GDM1 (cell line): Measurements from ENCODE around the gene UNG.
"Not testable (repeated sequence)": the region's sequence is repeated elsewhere in the genome, so short reads cannot be mapped to it uniquely, and the experiment has no call there.

ENCODE experiments used
- DNase-seq: peaks from one replicate; lab custom pipeline; 2025; lab: John Stamatoyannopoulos, UW

Gene UNG

GRCh38 chr12:109121346-109121880 lies 24.0 kb downstream of the UNG start:
- DNase-seq, result no peak

- no peak for DNase-seq
Measured at GRCh38 chr12:109124878-109125648, 27.7 kb downstream of the UNG start.

- DNase-seq, result no peak
Measured at GRCh38 chr12:109125791-109126190, 28.4 kb downstream of the UNG start.

GRCh38 chr12:109126784-109127183 lies 29.4 kb downstream of the UNG start:
- no peak for DNase-seq

GRCh38 chr12:109127533-109128242 lies 30.3 kb downstream of the UNG start:
- DNase-seq, result no peak

- DNase-seq, result no peak
Measured at GRCh38 chr12:109130297-109131153, 33.1 kb downstream of the UNG start.

- no peak for DNase-seq
Measured at GRCh38 chr12:109131154-109132050, 34.0 kb downstream of the UNG start.

- DNase-seq, result no peak
Measured at GRCh38 chr12:109134186-109134917, 37.0 kb downstream of the UNG start.

- no peak for DNase-seq
Measured at GRCh38 chr12:109137055-109137454, 39.7 kb downstream of the UNG start.

GRCh38 chr12:109139360-109139759 lies 42.0 kb downstream of the UNG start:
- DNase-seq, result no peak

GRCh38 chr12:109139791-109140190 lies 42.4 kb downstream of the UNG start:
- no peak for DNase-seq

- DNase-seq, result no peak
Measured at GRCh38 chr12:109140560-109140959, 43.2 kb downstream of the UNG start.

GRCh38 chr12:109144224-109144623 lies 46.8 kb downstream of the UNG start:
- DNase-seq, result no peak

GRCh38 chr12:109147126-109147525 lies 49.7 kb downstream of the UNG start:
- DNase-seq, result not testable (repeated sequence)

- DNase-seq, result no peak
Measured at GRCh38 chr12:109147954-109148353, 50.6 kb downstream of the UNG start.

- no peak for DNase-seq
Measured at GRCh38 chr12:109150124-109150640, 52.8 kb downstream of the UNG start.

- no peak for DNase-seq
Measured at GRCh38 chr12:109151457-109151856, 54.1 kb downstream of the UNG start.

GRCh38 chr12:109153821-109154441 lies 56.5 kb downstream of the UNG start:
- no peak for DNase-seq
